Activated CD8-positive, alpha-beta T cell treated with anti-CD3 and anti-CD28 coated beads for 36 hours (primary cell): ENCODE results near the gene CORO2B. TPM values are rescaled to one million over a fixed set of nuclear protein-coding genes. Genes with fewer than 3 reads are reported as not detected.

Experiments used
- ATAC-seq: fragments of 200-7000 bp; cut with Tn5 transposase; one replicate; pipeline ENCODE4 v1.10.0; 2021; ENCODE audit warnings: mild to moderate bottlenecking, moderate library complexity
- CTCF ChIA-PET: fragments of 350-600 bp; sonication (Branson Sonifier 250); formaldehyde crosslinking; loops from one replicate; lab custom pipeline; 2021; ENCODE audit warnings: antibody characterized with exemption; lab: Charles Lee
- POLR2A ChIA-PET: fragments of 350-600 bp; sonication (Branson Sonifier 250); formaldehyde crosslinking; loops from one replicate; lab custom pipeline; 2021; ENCODE audit warnings: antibody characterized with exemption; lab: Charles Lee
- DNase-seq: peaks from one replicate; pipeline ENCODE4 v3.0.0-alpha.2; 2020
- H3K27ac Mint-ChIP-seq: one replicate; pipeline ENCODE4 v1.8.0; 2021; ENCODE audit warnings: mild to moderate bottlenecking, mixed read lengths
- H3K27me3 Mint-ChIP-seq: one replicate; pipeline ENCODE4 v1.8.0; 2021; ENCODE audit warnings: mixed read lengths
- H3K36me3 Mint-ChIP-seq: one replicate; pipeline ENCODE4 v1.8.0; 2021; ENCODE audit warnings: low read depth, mixed read lengths
- H3K4me1 Mint-ChIP-seq: one replicate; pipeline ENCODE4 v1.8.0; 2021; ENCODE audit warnings: low read depth, mixed read lengths
- H3K4me3 Mint-ChIP-seq: one replicate; pipeline ENCODE4 v1.8.0; 2021; ENCODE audit warnings: mild to moderate bottlenecking, moderate library complexity, mixed read lengths
- H3K9me3 Mint-ChIP-seq: one replicate; pipeline ENCODE4 v1.8.0; 2021; ENCODE audit warnings: mixed read lengths
- intact Hi-C: fragments of 100-400 bp; cut with micrococcal nuclease; formaldehyde crosslinking; loops from one replicate; pipeline ENCODE4 v1.10.0; 2022
- total RNA-seq, 2 experiments: library from RNA; stranded (reverse); gene quantifications; one replicate each; pipeline ENCODE4 v1.2.3, GENCODE V29; 2021
- TF ChIP-seq, protein P1 (sequence below): fragments of 200-600 bp; IDR thresholded peaks from one replicate; pipeline ENCODE4 v1.8.0; 2022; ENCODE audit warnings: antibody characterized with exemption, mild to moderate bottlenecking

The CORO2B gene
- total RNA-seq, 2 experiments from 2014 or later = not detected

DNA sequence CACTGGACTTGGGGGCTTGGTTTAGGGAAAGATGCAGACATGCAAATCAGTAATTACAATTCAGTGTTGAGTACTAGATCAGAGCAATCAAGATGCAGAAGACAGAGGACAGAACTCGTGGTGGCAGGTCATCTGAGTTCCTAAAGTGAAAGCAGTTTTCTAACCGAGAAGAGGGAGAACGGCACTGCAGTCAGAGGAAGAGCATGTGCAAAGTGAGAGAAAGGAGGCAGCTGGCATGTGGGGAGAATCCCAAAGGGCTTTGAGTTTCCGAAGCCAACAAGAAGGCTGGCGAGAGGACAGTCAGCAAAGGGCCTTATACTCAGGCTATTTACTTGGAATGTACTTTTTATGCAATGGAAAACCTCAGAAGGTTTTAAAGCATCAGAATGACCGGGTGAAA is 154.9 kb downstream of the CORO2B start:
- ChIA-PET POLR2A (no interaction called here), CTCF (interaction anchor here (0.6 to 1.8 kb wide), 2 partner anchors 142 to 191 kb away, joined by 3 to 14 read pairs; no protein-coding TSS in a partner anchor)
- no peak overlapping the region for H3K27ac Mint-ChIP-seq
- no peaks in the 10 kb centered on the region for H3K9me3 Mint-ChIP-seq
- ATAC-seq = no peak
- H3K27me3 Mint-ChIP-seq = no peaks in the 10 kb centered on the region
- peaks cover 3% of the 10 kb centered on the region for H3K4me1 Mint-ChIP-seq
- TF ChIP-seq, protein P1, sequence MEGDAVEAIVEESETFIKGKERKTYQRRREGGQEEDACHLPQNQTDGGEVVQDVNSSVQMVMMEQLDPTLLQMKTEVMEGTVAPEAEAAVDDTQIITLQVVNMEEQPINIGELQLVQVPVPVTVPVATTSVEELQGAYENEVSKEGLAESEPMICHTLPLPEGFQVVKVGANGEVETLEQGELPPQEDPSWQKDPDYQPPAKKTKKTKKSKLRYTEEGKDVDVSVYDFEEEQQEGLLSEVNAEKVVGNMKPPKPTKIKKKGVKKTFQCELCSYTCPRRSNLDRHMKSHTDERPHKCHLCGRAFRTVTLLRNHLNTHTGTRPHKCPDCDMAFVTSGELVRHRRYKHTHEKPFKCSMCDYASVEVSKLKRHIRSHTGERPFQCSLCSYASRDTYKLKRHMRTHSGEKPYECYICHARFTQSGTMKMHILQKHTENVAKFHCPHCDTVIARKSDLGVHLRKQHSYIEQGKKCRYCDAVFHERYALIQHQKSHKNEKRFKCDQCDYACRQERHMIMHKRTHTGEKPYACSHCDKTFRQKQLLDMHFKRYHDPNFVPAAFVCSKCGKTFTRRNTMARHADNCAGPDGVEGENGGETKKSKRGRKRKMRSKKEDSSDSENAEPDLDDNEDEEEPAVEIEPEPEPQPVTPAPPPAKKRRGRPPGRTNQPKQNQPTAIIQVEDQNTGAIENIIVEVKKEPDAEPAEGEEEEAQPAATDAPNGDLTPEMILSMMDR = no peak
- no peak overlapping the region for H3K4me3 Mint-ChIP-seq
- intact Hi-C loops = loop anchor here (10.0 kb wide), 1 partner anchor 111 kb away; no protein-coding TSS in a partner anchor
- no peak for DNase-seq
- H3K36me3 Mint-ChIP-seq = no peaks in the 10 kb centered on the region

DNA sequence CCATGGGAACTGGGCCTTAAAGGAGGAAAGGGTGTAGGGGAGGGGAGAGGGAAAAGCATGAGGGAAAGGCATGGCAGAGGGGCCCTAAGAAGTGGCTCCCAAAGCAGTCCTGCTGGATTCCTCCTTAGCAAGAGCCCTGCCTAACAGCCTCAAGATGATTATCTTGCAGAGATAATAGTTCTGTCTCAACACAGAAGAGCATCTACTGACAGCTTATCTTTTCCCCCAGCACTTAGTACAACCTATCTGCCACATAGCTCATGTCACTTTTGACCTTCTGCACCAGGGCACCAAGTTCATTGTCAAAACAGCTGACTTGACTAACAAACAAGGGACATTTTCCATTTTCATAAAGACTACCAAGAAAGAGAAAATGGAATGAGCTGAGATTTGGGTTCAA is 155.6 kb downstream of the CORO2B start:
- CTCF ChIA-PET = interaction anchor here (0.6 to 1.8 kb wide), 5 partner anchors 82 to 191 kb away, joined by 3 to 14 read pairs (median 3); no protein-coding TSS in a partner anchor
- no peaks in the 10 kb centered on the region for H3K27me3 Mint-ChIP-seq
- intact Hi-C loops = loop anchor here (10.0 kb wide), 1 partner anchor 110 kb away; no protein-coding TSS in a partner anchor
- no peak overlapping the region for H3K27ac Mint-ChIP-seq
- DNase-seq (no peak), ATAC-seq (no peak)
- H3K4me3 Mint-ChIP-seq = no peak overlapping the region
- peaks cover 3% of the 10 kb centered on the region for H3K4me1 Mint-ChIP-seq
- H3K36me3 Mint-ChIP-seq = no peaks in the 10 kb centered on the region
- POLR2A ChIA-PET = no interaction called here
- TF ChIP-seq, protein P1 = no peak
- no peaks in the 10 kb centered on the region for H3K9me3 Mint-ChIP-seq

DNA sequence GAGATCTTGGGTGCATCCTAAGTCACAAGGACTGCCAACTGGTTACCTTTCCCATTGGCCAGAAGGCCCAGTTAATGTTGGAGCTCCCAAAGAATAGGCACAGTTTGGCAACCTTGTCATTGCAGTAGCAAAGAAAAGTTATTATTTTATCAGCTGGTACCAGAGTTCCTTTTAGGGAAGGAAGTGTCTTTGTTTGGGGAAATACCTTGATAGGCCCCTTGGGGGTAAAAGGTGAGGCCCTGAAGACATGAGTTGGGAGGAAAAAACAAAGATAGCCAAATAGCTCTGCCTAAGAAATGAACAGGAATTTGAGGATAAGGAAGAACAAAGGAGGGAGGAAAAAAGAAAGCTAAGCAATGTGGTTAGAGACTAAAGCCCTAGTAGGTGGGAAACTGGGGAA is 156.1 kb downstream of the CORO2B start:
- no peaks in the 10 kb centered on the region for H3K36me3 Mint-ChIP-seq
- ATAC-seq (no peak), DNase-seq (no peak)
- POLR2A ChIA-PET = no interaction called here
- TF ChIP-seq, protein P1 = no peak
- intact Hi-C loops = loop anchor here (10.0 kb wide), 1 partner anchor 110 kb away; no protein-coding TSS in a partner anchor
- H3K4me3 Mint-ChIP-seq = no peak overlapping the region
- H3K27ac Mint-ChIP-seq = no peak overlapping the region
- peaks cover 3% of the 10 kb centered on the region for H3K4me1 Mint-ChIP-seq
- CTCF ChIA-PET = interaction anchor here (1.0 to 1.8 kb wide), 4 partner anchors 82 to 191 kb away, joined by 3 to 14 read pairs (median 3); no protein-coding TSS in a partner anchor
- H3K9me3 Mint-ChIP-seq = no peaks in the 10 kb centered on the region
- no peaks in the 10 kb centered on the region for H3K27me3 Mint-ChIP-seq

DNA sequence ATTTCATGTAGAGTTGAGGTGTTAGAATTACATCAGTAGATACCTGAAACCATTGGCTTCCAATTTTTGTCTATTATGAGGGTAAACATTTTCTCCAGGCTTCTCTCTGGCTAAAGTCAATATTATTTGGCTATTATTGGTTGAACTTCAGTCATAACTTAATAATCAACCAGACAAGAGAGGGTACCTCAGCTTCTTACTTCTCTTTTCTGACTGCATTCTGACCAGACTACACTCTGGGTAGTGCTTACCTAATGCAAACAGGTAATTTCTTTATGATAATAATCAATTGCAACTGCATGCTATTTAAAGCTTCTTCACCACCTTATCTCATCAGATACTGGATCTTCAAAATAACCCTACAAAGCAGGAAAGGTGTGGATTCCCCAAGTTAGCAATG is 156.8 kb downstream of the CORO2B start:
- Mint-ChIP-seq H3K36me3 (no peaks in the 10 kb centered on the region), H3K9me3 (no peaks in the 10 kb centered on the region), H3K4me1 (peaks cover 3% of the 10 kb centered on the region), H3K27me3 (no peaks in the 10 kb centered on the region), H3K27ac (no peak overlapping the region), H3K4me3 (no peak overlapping the region)
- TF ChIP-seq, protein P1 = no peak
- DNase-seq (no peak), ATAC-seq (no peak)
- CTCF ChIA-PET = interaction anchor here (1.3 to 1.8 kb wide), 2 partner anchors 140 to 190 kb away, joined by 3 to 14 read pairs; no protein-coding TSS in a partner anchor
- POLR2A ChIA-PET = no interaction called here
- intact Hi-C loops = loop anchor here (10.0 kb wide), 1 partner anchor 109 kb away; no protein-coding TSS in a partner anchor

DNA sequence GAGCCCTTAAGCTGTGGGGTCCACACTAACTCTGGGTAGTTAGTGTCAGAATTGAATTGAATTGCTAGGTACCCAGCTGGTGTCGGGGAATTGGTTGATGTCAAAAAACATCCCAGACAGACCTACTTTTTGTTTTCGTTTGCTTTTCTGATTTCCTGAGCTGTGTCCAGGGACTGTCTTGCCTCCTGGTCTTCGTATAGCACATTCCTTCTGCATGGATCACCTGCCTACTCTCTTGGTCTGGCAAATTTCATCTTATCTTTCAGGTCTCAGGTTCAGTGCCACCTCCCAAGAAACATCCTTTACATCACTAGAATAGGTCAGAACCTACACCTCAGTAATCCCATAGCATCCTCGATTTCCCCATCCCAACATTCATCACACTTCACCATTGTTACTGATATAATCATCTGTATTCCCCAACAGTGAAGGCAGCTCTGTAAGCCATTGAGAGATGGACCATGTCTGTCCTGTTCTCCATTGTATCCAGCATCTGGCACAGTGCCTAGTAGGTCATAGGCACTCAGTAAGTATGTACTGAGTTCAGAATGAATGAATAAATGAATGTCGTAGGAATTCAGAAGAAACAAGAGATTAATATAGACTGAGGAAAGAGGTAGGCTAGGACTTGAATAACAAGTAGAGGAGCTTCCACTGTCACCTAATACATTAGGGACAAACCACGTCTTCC is 160.7 kb downstream of the CORO2B start:
- Mint-ChIP-seq H3K4me3 (no peak overlapping the region), H3K9me3 (no peaks in the 10 kb centered on the region), H3K4me1 (no peaks in the 10 kb centered on the region), H3K27me3 (no peaks in the 10 kb centered on the region), H3K27ac (no peak overlapping the region), H3K36me3 (no peaks in the 10 kb centered on the region)
- intact Hi-C loops = loop anchor here (10.0 kb wide), 1 partner anchor 105 kb away; no protein-coding TSS in a partner anchor
- POLR2A ChIA-PET = interaction anchor here (1.0 kb wide), 1 partner anchor 87 kb away, joined by 4 read pairs; no protein-coding TSS in a partner anchor
- ATAC-seq (no peak), DNase-seq (no peak)
- TF ChIP-seq, protein P1 = no peak
- CTCF ChIA-PET = interaction anchor here (2.7 kb wide), 1 partner anchor 137 kb away, joined by 8 read pairs; no protein-coding TSS in a partner anchor
